Transverse colon (tissue), 4 donors: Measurements from ENCODE around the gene CTDNEP1. TPM values are rescaled to one million over a fixed set of nuclear protein-coding genes. Genes with fewer than 3 reads are reported as not detected.

ENCODE experiments used
- DNase-seq: peaks from one replicate; pipeline ENCODE4 v3.0.0-alpha.2; 2019
- H3K27ac ChIP-seq, 4 donors: fragments of 200-600 bp; sonication (generic); 2 replicates each; pipeline ENCODE4 v1.5.1; 2016 to 2018; ENCODE audit warnings: inconsistent platforms in 4 of 4
- H3K27me3 ChIP-seq: fragments of 200-600 bp; sonication (generic); 2 replicates; pipeline ENCODE4 v1.5.1; 2017; ENCODE audit warnings: inconsistent platforms
- H3K36me3 ChIP-seq, 4 donors: fragments of 200-600 bp; sonication (generic); 2 replicates each; pipeline ENCODE4 v1.5.1; 2017 to 2019; ENCODE audit warnings: inconsistent platforms in 4 of 4
- H3K4me1 ChIP-seq, 4 donors: fragments of 200-600 bp; sonication (generic); 2 replicates each; pipeline ENCODE4 v1.5.1; 2017 to 2020; ENCODE audit warnings: inconsistent platforms in 4 of 4
- H3K4me3 ChIP-seq, 4 donors: fragments of 200-600 bp; sonication (generic); 1 replicate in 1 of 4; 2 replicates in 3 of 4; pipeline versions ENCODE4 v1.5.1 to v1.6.1; 2017 to 2019; ENCODE audit warnings: inconsistent platforms in 4 of 4
- H3K9me3 ChIP-seq, 2 donors: fragments of 200-600 bp; sonication (generic); 2 replicates each; pipeline ENCODE4 v1.5.1; 2017 to 2019; ENCODE audit warnings: inconsistent platforms in 2 of 2
- EP300 ChIP-seq: sonication (generic); formaldehyde crosslinking; IDR thresholded peaks from one replicate; pipeline ENCODE4 v1.6.1; 2017; ENCODE audit warnings: antibody characterized with exemption, low read depth
- POLR2A ChIP-seq: fragments of 450-650 bp; IDR thresholded peaks from one replicate; pipeline ENCODE4 v1.6.1; 2016; ENCODE audit warnings: antibody characterized with exemption, mild to moderate bottlenecking, moderate library complexity
- POLR2AphosphoS5 ChIP-seq, 3 donors: sonication (generic); formaldehyde crosslinking; IDR thresholded peaks; one replicate each; pipeline ENCODE4 v1.6.1; 2016; ENCODE audit warnings: antibody characterized with exemption in 3 of 3
- WGBS, 2 donors: methylation state at CpG; one replicate each; pipeline ENCODE4 v1.1.5; 2018; ENCODE audit warnings: low coverage in 1 of 2; 5-methylcytosine and 5-hydroxymethylcytosine counted together
- in situ Hi-C, 4 donors: fragments of 200-750 bp; cut with MboI; loops; one replicate each; pipeline versions ENCODE4 v1.15.0 to v1.15.1; 2017; ENCODE audit warnings: low sequenced_read_pairs in 3 of 4, low pct_ligation_motif_present in 1 of 4, low pct_unique_long_range_greater_than_20kb in 1 of 4
- intact Hi-C: fragments of 100-400 bp; cut with DNase I; formaldehyde crosslinking; loops from one replicate; pipeline ENCODE4 v1.15.1; 2023; ENCODE audit warnings: low total_unique reads
- total RNA-seq, 4 donors: library from RNA; depleted of rRNA; stranded (reverse); fragments of >200 nt; gene quantifications; one replicate each; pipeline ENCODE4 v1.1.0, GENCODE V29; 2016
- TF ChIP-seq, protein P1 (sequence below), 5 experiments: fragments of 200-600 bp in 3 of 5; fragments of 450-650 bp in 2 of 5; sonication (generic) in 3 of 5; IDR thresholded peaks; 1 replicate in 2 of 5; 2 replicates in 3 of 5; pipeline ENCODE4 v1.5.1; 2016 to 2017; ENCODE audit warnings: antibody characterized with exemption in 5 of 5, inconsistent platforms in 3 of 5, mild to moderate bottlenecking in 2 of 5, moderate library complexity in 1 of 5

CTDNEP1 gene
- total RNA-seq, 4 donors from 2014 or later = 52.3 to 113 (median 60.4) TPM

DNA sequence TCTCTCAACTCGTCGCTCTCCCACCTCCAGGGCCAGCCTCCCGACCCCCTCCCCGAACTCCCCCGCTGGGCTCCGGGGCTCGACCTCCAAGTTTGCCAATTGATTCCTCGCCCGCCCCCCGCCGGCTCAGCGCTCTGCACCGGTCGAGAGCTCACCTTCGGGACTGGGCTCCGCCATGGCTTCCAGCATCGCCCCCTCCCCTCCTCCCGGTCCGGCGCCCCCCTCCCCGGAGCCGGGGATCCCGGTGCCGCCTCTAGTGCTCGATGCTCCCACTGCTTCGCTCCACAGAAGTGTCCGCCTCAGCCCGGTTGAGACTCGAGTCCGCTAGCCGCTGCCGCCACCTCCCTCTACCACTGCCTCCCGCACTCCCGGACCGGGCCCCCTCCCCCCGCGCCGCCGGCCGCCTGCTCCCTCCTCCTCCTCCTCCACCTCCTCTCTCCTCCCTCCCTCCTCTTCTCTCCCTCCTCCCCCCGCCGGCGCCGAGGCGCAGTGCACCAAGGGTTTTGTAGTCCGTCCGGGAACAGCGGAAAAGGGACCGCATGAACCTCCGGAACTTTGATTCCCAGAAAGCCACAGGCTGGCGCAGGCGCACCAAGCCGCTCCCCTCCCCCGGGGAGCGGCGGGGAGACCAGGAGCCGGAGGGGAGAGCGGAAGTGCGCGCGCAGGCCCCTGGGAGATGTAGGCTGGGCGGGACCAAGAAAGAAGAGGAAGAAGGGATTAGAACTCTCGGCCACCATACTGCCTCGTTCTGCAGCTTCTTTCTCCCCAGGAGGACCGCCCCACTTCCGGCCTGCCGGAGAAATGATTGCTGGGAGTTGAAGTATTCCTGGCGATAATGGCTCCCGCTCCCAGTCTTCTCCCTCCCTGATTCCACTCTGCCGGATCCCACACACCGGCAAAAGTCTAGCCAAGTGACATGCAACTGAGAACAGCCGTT lies 12.2 kb downstream of the CTDNEP1 start, which contains the start of gene PHF23:
Gene PHF23 (minus strand): TSS at position 367 of the 937 bp plus-strand sequence. CDS start 178 bp downstream, at position 189.
- Histone ChIP-seq H3K4me1 (peaks cover 31 to 61% (median 45%) of the 10 kb centered on the region in 4 donors), H3K9me3 (no peaks in the 10 kb centered on the region), H3K27me3 (no peaks in the 10 kb centered on the region), H3K36me3 (peaks cover 0 to 13% (median 6%) of the 10 kb centered on the region in 4 donors), H3K27ac (peak within 1 kb of the TSS; percentile 96 to 99 (median 98)), H3K4me3 (peak within 1 kb of the TSS; percentile 81 to 95 (median 86))
- in situ Hi-C loops = loop anchor here in 1 of 4 donors (25.0 kb wide), 1 partner anchor 898 kb away; no protein-coding TSS in a partner anchor
- intact Hi-C loops = loop anchor here (5.0 kb wide), 1 partner anchor 603 kb away; no protein-coding TSS in a partner anchor
- peak; percentile 99 for DNase-seq
- WGBS, 2 donors = 0 to 1% methylated on average over 5 to 60 of the region's 72 CpGs
- TF ChIP-seq, protein P1, sequence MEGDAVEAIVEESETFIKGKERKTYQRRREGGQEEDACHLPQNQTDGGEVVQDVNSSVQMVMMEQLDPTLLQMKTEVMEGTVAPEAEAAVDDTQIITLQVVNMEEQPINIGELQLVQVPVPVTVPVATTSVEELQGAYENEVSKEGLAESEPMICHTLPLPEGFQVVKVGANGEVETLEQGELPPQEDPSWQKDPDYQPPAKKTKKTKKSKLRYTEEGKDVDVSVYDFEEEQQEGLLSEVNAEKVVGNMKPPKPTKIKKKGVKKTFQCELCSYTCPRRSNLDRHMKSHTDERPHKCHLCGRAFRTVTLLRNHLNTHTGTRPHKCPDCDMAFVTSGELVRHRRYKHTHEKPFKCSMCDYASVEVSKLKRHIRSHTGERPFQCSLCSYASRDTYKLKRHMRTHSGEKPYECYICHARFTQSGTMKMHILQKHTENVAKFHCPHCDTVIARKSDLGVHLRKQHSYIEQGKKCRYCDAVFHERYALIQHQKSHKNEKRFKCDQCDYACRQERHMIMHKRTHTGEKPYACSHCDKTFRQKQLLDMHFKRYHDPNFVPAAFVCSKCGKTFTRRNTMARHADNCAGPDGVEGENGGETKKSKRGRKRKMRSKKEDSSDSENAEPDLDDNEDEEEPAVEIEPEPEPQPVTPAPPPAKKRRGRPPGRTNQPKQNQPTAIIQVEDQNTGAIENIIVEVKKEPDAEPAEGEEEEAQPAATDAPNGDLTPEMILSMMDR (IDR thresholded peaks at IDR 0.05) = peak in 3 of 5 experiments; percentile 20 to 77 (median 70)
- peak; percentile 43 to 67 (median 52) for TF ChIP-seq POLR2AphosphoS5 (IDR thresholded peaks at IDR 0.05)
- peak; percentile 80 for TF ChIP-seq POLR2A
- TF ChIP-seq EP300 = peak; percentile 48

DNA sequence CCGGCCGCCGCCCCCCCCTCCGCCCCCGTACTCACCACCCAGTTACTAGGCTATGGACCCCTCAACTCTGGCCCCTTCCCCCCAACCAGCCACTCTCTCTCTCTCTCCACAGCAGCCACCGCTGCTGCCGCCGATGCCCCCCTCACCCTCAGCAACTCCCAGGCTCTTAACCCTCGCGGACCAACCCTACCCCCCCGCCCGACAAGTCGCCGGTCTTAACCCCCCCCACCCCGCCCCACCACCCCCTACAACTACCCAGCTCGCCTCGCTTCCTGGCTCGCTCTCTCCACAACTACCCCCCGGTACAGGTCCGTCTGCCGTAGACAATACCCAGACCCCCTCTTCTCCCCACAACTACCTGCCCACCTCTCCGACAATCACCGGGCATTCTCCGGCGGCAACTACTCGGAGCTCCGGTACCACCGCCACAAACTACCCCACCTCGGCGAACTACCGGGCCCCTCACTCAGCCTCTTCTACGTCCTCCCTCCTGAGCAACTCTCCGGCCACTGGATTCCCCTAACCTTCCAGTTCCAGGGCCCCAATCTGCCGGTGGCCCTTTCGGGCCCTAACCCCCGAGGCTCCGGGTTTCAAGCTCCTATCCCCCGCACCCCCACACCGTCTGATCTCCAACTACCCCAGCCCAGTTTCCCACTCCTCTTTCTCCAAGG lies 13.0 kb downstream of the CTDNEP1 start:
- TF ChIP-seq, protein P1 (IDR thresholded peaks at IDR 0.05) = no peak
- no peak for TF ChIP-seq POLR2AphosphoS5 (IDR thresholded peaks at IDR 0.05)
- no peak for TF ChIP-seq EP300
- TF ChIP-seq POLR2A = no peak
- peak overlapping the region; percentile 96 to 98 (median 96) for H3K27ac ChIP-seq
- DNase-seq = no peak
- H3K4me3 ChIP-seq = peak overlapping the region; percentile 81 to 90 (median 86)
- in situ Hi-C loops = loop anchor here in 1 of 4 donors (25.0 kb wide), 1 partner anchor 899 kb away; no protein-coding TSS in a partner anchor
- H3K9me3 ChIP-seq = no peaks in the 10 kb centered on the region
- H3K27me3 ChIP-seq = no peaks in the 10 kb centered on the region
- intact Hi-C loops = no loop called here
- WGBS, 2 donors = 0 to 2% methylated on average over 1 to 37 of the region's 39 CpGs
- H3K36me3 ChIP-seq = peaks cover 0 to 9% (median 4%) of the 10 kb centered on the region in 4 donors
- H3K4me1 ChIP-seq = peaks cover 30 to 57% (median 44%) of the 10 kb centered on the region in 4 donors

DNA sequence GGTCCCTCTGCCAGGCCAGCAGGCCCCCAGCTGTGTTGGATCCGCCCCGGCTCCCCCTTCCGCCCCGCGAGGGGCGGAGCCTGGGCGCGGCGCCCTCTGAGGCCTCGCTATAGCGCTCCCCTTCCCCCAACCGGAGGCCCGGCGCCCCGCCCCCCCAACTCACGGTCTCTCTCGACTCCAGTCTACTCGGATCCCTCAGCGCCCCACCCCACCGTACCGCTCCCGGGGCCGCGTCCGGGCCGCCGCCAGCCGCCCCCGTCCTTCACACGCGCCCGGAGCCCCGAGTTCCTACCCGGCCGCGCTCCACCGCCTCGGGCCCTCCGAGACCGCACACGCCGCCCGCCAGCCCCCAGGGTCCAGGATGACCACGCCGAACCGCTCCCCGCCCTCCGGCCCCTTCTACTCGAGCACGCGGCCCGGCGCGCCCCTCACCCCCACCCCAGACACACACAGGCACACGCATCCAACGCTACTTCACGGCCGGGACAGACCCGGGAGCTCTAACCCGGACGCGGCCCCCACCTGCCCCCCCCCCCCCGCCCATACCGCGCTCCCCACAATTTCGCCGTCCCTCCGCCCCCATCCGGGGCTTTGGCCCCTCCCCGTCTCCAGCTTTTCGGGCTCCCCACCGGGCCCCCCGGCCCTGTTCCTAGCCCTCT lies 13.6 kb downstream of the CTDNEP1 start:
- H3K4me3 ChIP-seq = peak overlapping the region; percentile 81 to 90 (median 86)
- peak overlapping the region; percentile 96 to 98 (median 96) for H3K27ac ChIP-seq

More for the DNA sequence above, 13.6 kb downstream of the CTDNEP1 start:
- in situ Hi-C loops (loop anchor here in 1 of 4 donors (25.0 kb wide), 1 partner anchor 899 kb away; no protein-coding TSS in a partner anchor), intact Hi-C loops (no loop called here)
- no peaks in the 10 kb centered on the region for H3K9me3 ChIP-seq
- H3K4me1 ChIP-seq = peaks cover 31 to 59% (median 46%) of the 10 kb centered on the region in 4 donors
- no peaks in the 10 kb centered on the region for H3K27me3 ChIP-seq
- WGBS, 2 donors = 1% methylated on average over 49 of the region's 73 CpGs; no CpG with 5 or more reads in 1 of the 2 donors
- TF ChIP-seq, protein P1 (IDR thresholded peaks at IDR 0.05) = no peak
- TF ChIP-seq POLR2A (peak; percentile 47), POLR2AphosphoS5 (IDR thresholded peaks at IDR 0.05) (peak in 1 of 3 donors; percentile 11), EP300 (no peak)
- peak; percentile 91 for DNase-seq
- H3K36me3 ChIP-seq = peaks cover 0 to 9% (median 4%) of the 10 kb centered on the region in 4 donors
